IMR-90 (cell line): ENCODE measurements around the gene C2. TPM values are rescaled to one million over a fixed set of nuclear protein-coding genes. Genes with fewer than 3 reads are reported as not detected.

Experiments used
- ATAC-seq: fragments of 200-7000 bp; cut with Tn5 transposase; 2 replicates; pipeline ENCODE4 v1.9.1; 2020; ENCODE audit warnings: low read depth, mild to moderate bottlenecking, moderate library complexity
- BruUV-seq: library from RNA; stranded (reverse); fragments of 400-500 nt; replicated peaks from 2 replicates; lab custom pipeline; 2021; lab: Mats Ljungman, UMichigan
- CTCF ChIA-PET: fragments of 300-600 bp; formaldehyde crosslinking; extraction: SDS; loops from one replicate; lab custom pipeline; 2021; ENCODE audit warnings: antibody characterized with exemption; lab: Yijun Ruan, JAX
- POLR2A ChIA-PET: fragments of 300-600 bp; sonication (Branson Sonifier 250); formaldehyde crosslinking; loops from one replicate; lab custom pipeline; 2022; ENCODE audit warnings: antibody characterized with exemption; ENCODE audit not compliant: unreplicated experiment; lab: Charles Lee
- DNase-seq: peaks from one replicate; pipeline ENCODE4 v3.0.0; 2013
- H2AFZ ChIP-seq: replicated peaks from 2 replicates; pipeline ENCODE3; 2013; ENCODE audit warnings: low read length, mild to moderate bottlenecking; ENCODE audit not compliant: poor library complexity
- H2AK5ac ChIP-seq: 2 replicates; pipeline ENCODE4 v1.6.1; 2013; ENCODE audit warnings: low read depth, low read length, inconsistent platforms
- H2AK9ac ChIP-seq: replicated peaks from 2 replicates; pipeline ENCODE3; 2013; ENCODE audit warnings: mild to moderate bottlenecking, low read depth, low read length, moderate library complexity; ENCODE audit not compliant: poor library complexity
- H2BK120ac ChIP-seq: 2 replicates; pipeline ENCODE4 v1.6.1; 2013; ENCODE audit warnings: low read depth, low read length, inconsistent platforms
- H2BK15ac ChIP-seq: 3 replicates; pipeline ENCODE4 v1.6.1; 2013; ENCODE audit warnings: low read depth, low read length, inconsistent platforms
- H2BK20ac ChIP-seq: 2 replicates; pipeline ENCODE4 v1.6.1; 2013; ENCODE audit warnings: low read depth, mild to moderate bottlenecking, inconsistent platforms, low read length, moderate library complexity
- H2BK5ac ChIP-seq: 2 replicates; pipeline ENCODE4 v1.6.1; 2013; ENCODE audit warnings: mild to moderate bottlenecking, low read depth, low read length, inconsistent platforms; ENCODE audit not compliant: poor library complexity, severe bottlenecking
- H3K14ac ChIP-seq: replicated peaks from 2 replicates; pipeline ENCODE4 v1.6.1; 2013; ENCODE audit warnings: low read depth, low read length, inconsistent platforms
- H3K18ac ChIP-seq: 2 replicates; pipeline ENCODE4 v1.6.1; 2013; ENCODE audit warnings: low read depth, low read length, control low read depth
- H3K23ac ChIP-seq: 2 replicates; pipeline ENCODE4 v1.6.1; 2013; ENCODE audit warnings: low read depth, low read length, inconsistent platforms
- H3K27ac ChIP-seq: 2 replicates; pipeline ENCODE4 v1.5.1; 2013; ENCODE audit warnings: mild to moderate bottlenecking, control low read depth, low read length; ENCODE audit not compliant: insufficient read depth
- H3K27me3 ChIP-seq: 2 replicates; pipeline ENCODE4 v1.6.1; 2013; ENCODE audit warnings: low read length; ENCODE audit not compliant: control insufficient read depth, insufficient read depth
- H3K36me3 ChIP-seq: 2 replicates; pipeline ENCODE4 v1.6.1; 2013; ENCODE audit warnings: low read length, mixed read lengths; ENCODE audit not compliant: control insufficient read depth, insufficient read depth
- H3K4ac ChIP-seq: 2 replicates; pipeline ENCODE4 v1.6.1; 2013; ENCODE audit warnings: low read depth, low read length, inconsistent platforms
- H3K4me1 ChIP-seq: 2 replicates; pipeline ENCODE4 v1.6.1; 2013; ENCODE audit warnings: low read length, mixed read lengths; ENCODE audit not compliant: control insufficient read depth, insufficient read depth
- H3K4me2 ChIP-seq: 2 replicates; pipeline ENCODE4 v1.6.1; 2013; ENCODE audit warnings: low read depth, mild to moderate bottlenecking, control low read depth, low read length, moderate library complexity
- H3K4me3 ChIP-seq: 2 replicates; pipeline ENCODE4 v1.5.1; 2013; ENCODE audit warnings: low read depth, mild to moderate bottlenecking, control low read depth, low read length, moderate library complexity; ENCODE audit not compliant: insufficient read depth
- H3K56ac ChIP-seq: 2 replicates; pipeline ENCODE4 v1.6.1; 2013; ENCODE audit warnings: low read length, inconsistent platforms; ENCODE audit not compliant: insufficient read depth; ENCODE audit errors: extremely low read depth
- H3K79me1 ChIP-seq, 2 experiments: 2 replicates each; pipeline ENCODE4 v1.6.1; 2013; ENCODE audit warnings: low read length in 2 of 2, inconsistent platforms in 1 of 2, low read depth in 1 of 2
- H3K9ac ChIP-seq: 2 replicates; pipeline ENCODE4 v1.6.1; 2013; ENCODE audit warnings: low read depth, low read length, control low read depth
- H3K9me1 ChIP-seq: 2 replicates; pipeline ENCODE4 v1.6.1; 2013; ENCODE audit warnings: low read length, inconsistent platforms; ENCODE audit not compliant: insufficient read depth
- H3K9me3 ChIP-seq: 2 replicates; pipeline ENCODE4 v1.6.1; 2013; ENCODE audit warnings: low read length; ENCODE audit not compliant: control insufficient read depth, insufficient read depth
- H4K20me1 ChIP-seq: 2 replicates; pipeline ENCODE4 v1.6.1; 2013; ENCODE audit warnings: low read length, inconsistent platforms; ENCODE audit not compliant: insufficient read depth
- H4K5ac ChIP-seq: 2 replicates; pipeline ENCODE4 v1.6.1; 2013; ENCODE audit warnings: mild to moderate bottlenecking, low read depth, low read length, control low read depth
- H4K8ac ChIP-seq, 2 experiments: 2 replicates each; pipeline ENCODE4 v1.6.1; 2013; ENCODE audit warnings: low read depth in 2 of 2, low read length in 2 of 2, control low read depth in 1 of 2, inconsistent platforms in 1 of 2
- H4K91ac ChIP-seq: 2 replicates; pipeline ENCODE4 v1.6.1; 2013; ENCODE audit warnings: low read depth, low read length, inconsistent platforms; ENCODE audit not compliant: insufficient read depth
- CEBPB ChIP-seq: IDR thresholded peaks from 2 replicates; pipeline ENCODE4 v1.6.1; 2012; ENCODE audit warnings: low read depth, low read length, improper control_type of control experiment
- ELK1 ChIP-seq: fragments of 150-350 bp; IDR thresholded peaks from 2 replicates; pipeline ENCODE4 v1.6.1; 2016; ENCODE audit warnings: low read depth, mild to moderate bottlenecking, low read length, moderate library complexity, borderline replicate concordance
- MAFK ChIP-seq: IDR thresholded peaks from 2 replicates; pipeline ENCODE4 v1.6.1; 2012; ENCODE audit warnings: low read depth, low read length, improper control_type of control experiment
- MAZ ChIP-seq: IDR thresholded peaks from 2 replicates; pipeline ENCODE4 v1.6.1; 2012; ENCODE audit warnings: low read depth, mild to moderate bottlenecking, low read length, improper control_type of control experiment, moderate library complexity, borderline replicate concordance
- MXI1 ChIP-seq: IDR thresholded peaks from 2 replicates; pipeline ENCODE4 v1.6.1; 2012; ENCODE audit warnings: low read depth, mild to moderate bottlenecking, low read length, moderate library complexity, borderline replicate concordance
- NFE2L2 ChIP-seq: fragments of 150-350 bp; IDR thresholded peaks from 2 replicates; pipeline ENCODE4 v1.6.1; 2016; ENCODE audit warnings: low read depth, mild to moderate bottlenecking, low read length
- RFX5 ChIP-seq: IDR thresholded peaks from 2 replicates; pipeline ENCODE4 v1.8.0; 2012; ENCODE audit warnings: low read depth, mild to moderate bottlenecking, low read length, moderate library complexity
- SMC3 ChIP-seq: fragments of 150-350 bp; IDR thresholded peaks from 2 replicates; pipeline ENCODE4 v1.6.1; 2016; ENCODE audit warnings: low read depth, mild to moderate bottlenecking, antibody characterized with exemption, low read length, moderate library complexity
- WGBS, 2 experiments: methylation state at CpG; one replicate each; pipeline versions ENCODE4 v1.1.5 to v1.1.7; 2013; ENCODE audit warnings: missing lambda C conversion rate in 2 of 2; ENCODE audit not compliant: insufficient read length in 1 of 2; ENCODE audit errors: extremely low coverage in 2 of 2; 5-methylcytosine and 5-hydroxymethylcytosine counted together
- dilution Hi-C: fragments of 300-500 bp; cut with HindIII; formaldehyde crosslinking; loops from one replicate; pipeline ENCODE4 v1.14.3; 2018; ENCODE audit warnings: low sequenced_read_pairs; ENCODE audit not compliant: unreplicated experiment
- in situ Hi-C: fragments of 300-500 bp; cut with MboI; formaldehyde crosslinking; loops from 3 replicates; pipeline ENCODE4 v1.14.3; 2019; ENCODE audit warnings: low sequenced_read_pairs, inconsistent platforms, mixed read lengths
- intact Hi-C: fragments of 100-400 bp; cut with micrococcal nuclease; formaldehyde crosslinking; loops from 2 replicates; pipeline ENCODE4 v1.10.0; 2022
- polyA plus RNA-seq, 3 experiments: library from polyadenylated mRNA; depleted of rRNA; stranded (reverse); fragments of >200 nt; gene quantifications; 2 replicates each; pipeline ENCODE4 v1.2.3, GENCODE V29; 2012; ENCODE audit warnings: low replicate concordance in 1 of 3
- total RNA-seq: library from RNA; depleted of rRNA; stranded (reverse); fragments of >200 nt; gene quantifications from 2 replicates; pipeline ENCODE4 v1.2.3, GENCODE V29; 2012

The C2 gene
- total and polyA plus RNA-seq, 2 of the 4 experiments (the other 2 are of a cell fraction) = 0.18 to 0.19 TPM

DNA sequence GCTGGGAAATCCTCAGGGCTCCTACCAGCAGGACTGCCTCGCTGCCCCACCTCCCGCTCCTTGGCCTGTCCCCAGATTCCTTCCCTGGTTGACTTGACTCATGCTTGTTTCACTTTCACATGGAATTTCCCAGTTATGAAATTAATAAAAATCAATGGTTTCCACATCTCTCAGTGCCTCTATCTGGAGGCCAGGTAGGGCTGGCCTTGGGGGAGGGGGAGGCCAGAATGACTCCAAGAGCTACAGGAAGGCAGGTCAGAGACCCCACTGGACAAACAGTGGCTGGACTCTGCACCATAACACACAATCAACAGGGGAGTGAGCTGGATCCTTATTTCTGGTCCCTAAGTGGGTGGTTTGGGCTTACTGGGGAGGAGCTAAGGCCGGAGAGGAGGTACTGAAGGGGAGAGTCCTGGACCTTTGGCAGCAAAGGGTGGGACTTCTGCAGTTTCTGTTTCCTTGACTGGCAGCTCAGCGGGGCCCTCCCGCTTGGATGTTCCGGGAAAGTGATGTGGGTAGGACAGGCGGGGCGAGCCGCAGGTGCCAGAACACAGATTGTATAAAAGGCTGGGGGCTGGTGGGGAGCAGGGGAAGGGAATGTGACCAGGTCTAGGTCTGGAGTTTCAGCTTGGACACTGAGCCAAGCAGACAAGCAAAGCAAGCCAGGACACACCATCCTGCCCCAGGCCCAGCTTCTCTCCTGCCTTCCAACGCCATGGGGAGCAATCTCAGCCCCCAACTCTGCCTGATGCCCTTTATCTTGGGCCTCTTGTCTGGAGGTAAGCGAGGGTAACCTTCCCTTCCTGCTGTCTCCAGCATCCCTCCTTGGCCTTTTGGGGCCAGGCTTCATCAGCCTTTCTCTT, 18.2 kb downstream of the C2 start, which contains the start of gene CFB:
Gene CFB (plus strand): TSS at position 589 of the 863 bp plus-strand sequence. CDS start 127 bp downstream, at position 716.
- no peaks in the 10 kb centered on the region for H3K79me1 ChIP-seq
- DNase-seq = peak; percentile 86
- peak within 1 kb of the TSS; percentile 67 to 87 for H4K8ac ChIP-seq
- ChIA-PET POLR2A (interaction anchor here (0.9 kb wide), 1 partner anchor 47 kb away, joined by 3 read pairs; no protein-coding TSS in a partner anchor), CTCF (interaction anchor here (1.0 kb wide), 1 partner anchor 83 kb away, joined by 3 read pairs; the partner anchor contains the start of gene NEU1)
- peak within 1 kb of the TSS; percentile 46; the same call in 1 of the 2 replicates for H3K56ac ChIP-seq
- no CpG with 5 or more reads among the region's 11 CpGs for WGBS, 2 experiments
- H2BK20ac ChIP-seq = peak within 1 kb of the TSS; percentile 70
- no TSS peak for BruUV-seq
- peak within 1 kb of the TSS; percentile 83; the same call in 1 of the 2 replicates for H3K23ac ChIP-seq
- peak within 1 kb of the TSS; percentile 65 for H2BK5ac ChIP-seq
- in situ Hi-C loops = loop anchor here (5.0 to 10.0 kb wide), 2 partner anchors 33 to 261 kb away; partner anchors contain the start of gene LY6G5C
- peak within 1 kb of the TSS; percentile 24; the same call in 1 of the 2 replicates for H3K9ac ChIP-seq
- H3K4me1 ChIP-seq = peaks cover 22% of the 10 kb centered on the region
- H4K5ac ChIP-seq = peak within 1 kb of the TSS; percentile 93
- peak within 1 kb of the TSS; percentile 89 for H3K4ac ChIP-seq
- H3K27me3 ChIP-seq = no peaks in the 10 kb centered on the region
- H2AK5ac ChIP-seq = peak within 1 kb of the TSS; percentile 91
- H3K18ac ChIP-seq = peak within 1 kb of the TSS; percentile 81
- peak within 1 kb of the TSS; percentile 53; the same call in 2 of the 3 replicates for H2BK15ac ChIP-seq
- peak within 1 kb of the TSS; percentile 94 for H2AFZ ChIP-seq
- dilution Hi-C loops = no loop called here
- peak within 1 kb of the TSS; percentile 86 for H2BK120ac ChIP-seq
- peak within 1 kb of the TSS; percentile 3; the same call in 1 of the 2 replicates for H3K4me3 ChIP-seq
- H4K91ac ChIP-seq = peak within 1 kb of the TSS; percentile 57
- ATAC-seq = peak; percentile 95
- no peaks in the 10 kb centered on the region; the same call in 1 of the 2 replicates for H3K36me3 ChIP-seq
- H3K14ac ChIP-seq = peak within 1 kb of the TSS; percentile 72
- H4K20me1 ChIP-seq = no peaks in the 10 kb centered on the region
- TF ChIP-seq ELK1 (no peak), SMC3 (0 out of 2 replicates have a peak, but pooled peaks have one; percentile 2), RFX5 (no peak), MAZ (peak; percentile 32; the same call in 1 of the 2 replicates), MAFK (no peak), MXI1 (0 out of 2 replicates have a peak, but pooled peaks have one; percentile 26), CEBPB (peak; percentile 28; the same call in 1 of the 2 replicates), NFE2L2 (no peak)
- H3K4me2 ChIP-seq = peak within 1 kb of the TSS; percentile 65
- peak within 1 kb of the TSS; percentile 90 for H2AK9ac ChIP-seq
- peaks cover 12% of the 10 kb centered on the region for H3K9me1 ChIP-seq
- intact Hi-C loops = no loop called here
- no peaks in the 10 kb centered on the region for H3K9me3 ChIP-seq
- peak within 1 kb of the TSS; percentile 64 for H3K27ac ChIP-seq
